Eye (tissue), 1 donor: Measurements from ENCODE around the gene FMO1.
A peak's percentile ranks its signal among the peaks of the same experiment; 100 is the strongest.

Source experiments
- DNase-seq: peaks from one replicate; pipeline ENCODE4 v3.0.0-alpha.2; 2015

The FMO1 gene

DNA sequence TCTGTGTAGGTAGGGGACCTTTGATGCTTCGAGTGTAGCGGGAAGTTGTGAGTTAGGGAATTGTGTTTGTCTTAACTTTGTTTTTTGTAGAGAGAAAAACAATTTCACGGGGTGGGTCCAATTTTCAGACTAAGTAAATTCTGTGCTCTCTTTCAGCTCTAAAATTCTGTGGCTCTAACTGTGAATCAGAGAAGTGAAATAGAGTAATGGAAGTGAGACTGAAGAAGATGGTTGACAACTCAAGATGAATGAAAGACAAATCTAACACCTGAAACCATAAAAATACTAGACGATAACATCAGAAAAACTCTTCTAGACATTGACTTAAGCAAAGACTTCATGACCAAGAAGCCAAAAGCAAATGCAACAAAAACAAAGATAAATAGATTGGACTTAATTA, 4.4 kb upstream of the FMO1 start:
- DNase-seq = no peak

DNA sequence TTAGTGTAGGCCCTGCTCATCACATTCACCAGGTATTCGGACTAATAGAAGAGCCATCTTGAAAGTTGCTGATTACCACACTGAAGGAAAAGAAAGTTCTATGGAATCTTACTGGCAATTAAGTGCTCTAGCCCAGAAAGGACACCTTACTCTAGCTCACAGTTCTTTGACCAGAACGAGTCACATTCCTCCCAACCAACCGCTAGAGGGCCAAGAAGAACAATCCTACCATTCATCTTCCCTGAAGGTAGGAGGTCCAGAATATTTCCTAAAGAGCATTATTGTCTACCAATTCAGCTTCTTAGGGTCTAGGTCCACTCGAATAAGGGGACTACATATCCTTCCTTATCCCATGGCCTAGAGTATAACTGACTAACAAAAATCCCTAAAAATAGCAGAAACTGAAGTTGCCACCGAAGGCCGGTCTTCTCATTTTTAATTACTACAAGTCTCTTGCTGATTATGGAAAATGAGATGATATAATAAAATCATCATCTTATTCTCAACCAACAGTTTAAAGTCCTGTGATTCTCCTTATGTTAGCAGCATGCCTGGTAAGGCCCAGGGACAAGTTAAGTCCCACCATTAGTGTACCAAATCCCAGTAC, 2.7 kb upstream of the FMO1 start:
- DNase-seq = peak; percentile 46

DNA sequence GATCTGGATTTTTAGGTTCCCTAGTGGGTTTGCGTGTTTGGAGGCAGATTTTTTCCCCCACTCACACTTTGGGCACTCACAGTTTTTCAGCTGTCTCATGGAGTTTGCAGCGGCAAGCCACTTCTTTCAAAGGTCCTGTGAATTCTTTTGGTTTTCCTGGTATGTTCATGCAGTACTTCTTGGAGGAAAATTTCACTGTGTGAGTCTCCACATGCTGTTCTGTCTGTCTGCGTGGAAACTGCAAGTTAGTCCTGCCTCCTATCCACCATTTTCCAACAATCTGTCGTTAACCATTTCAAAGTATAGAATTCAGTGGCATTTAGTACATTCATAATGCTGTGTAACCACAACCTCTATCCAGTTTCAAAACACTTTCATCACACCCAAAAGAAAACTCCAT, 793 bp upstream of the FMO1 start:
- DNase-seq = no peak

DNA sequence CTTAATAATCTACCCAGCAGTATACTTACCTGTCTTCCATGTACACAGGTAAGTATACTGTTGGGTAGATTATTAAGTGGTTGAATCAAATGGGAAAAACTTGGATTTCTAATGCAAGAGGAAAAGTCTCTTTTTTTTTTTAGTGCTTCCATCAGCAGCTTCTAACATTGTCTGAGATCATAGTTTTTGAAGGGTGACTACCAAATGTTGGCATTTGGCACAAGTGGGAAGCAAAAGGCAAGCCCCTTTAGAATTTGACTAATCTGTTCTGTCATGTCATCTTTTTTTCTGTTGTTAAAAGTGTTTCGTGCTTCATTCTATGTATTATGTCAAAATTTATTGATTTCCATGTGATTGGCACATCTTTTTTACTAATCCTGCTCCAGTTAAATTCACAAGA, 547 bp downstream of the FMO1 start:
- DNase-seq = no peak

DNA sequence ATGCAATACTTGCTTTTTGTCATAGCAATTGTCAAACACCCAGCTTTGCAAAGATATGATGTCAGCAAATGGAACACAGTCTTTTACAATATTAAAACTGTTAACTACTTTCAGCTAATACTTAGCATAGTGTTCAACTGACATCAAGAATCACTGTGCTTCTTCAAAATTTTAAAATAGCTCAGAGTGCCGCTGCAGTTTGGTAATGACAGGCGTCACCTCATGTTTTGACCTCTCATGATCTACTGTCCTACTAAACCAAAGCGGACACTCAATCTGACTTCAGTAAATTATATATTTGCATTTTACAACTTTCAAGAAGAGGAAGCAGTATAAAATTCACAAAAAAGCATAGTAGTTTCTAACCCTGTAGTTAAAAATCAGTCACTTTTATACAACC, 2.0 kb downstream of the FMO1 start:
- DNase-seq = no peak

DNA sequence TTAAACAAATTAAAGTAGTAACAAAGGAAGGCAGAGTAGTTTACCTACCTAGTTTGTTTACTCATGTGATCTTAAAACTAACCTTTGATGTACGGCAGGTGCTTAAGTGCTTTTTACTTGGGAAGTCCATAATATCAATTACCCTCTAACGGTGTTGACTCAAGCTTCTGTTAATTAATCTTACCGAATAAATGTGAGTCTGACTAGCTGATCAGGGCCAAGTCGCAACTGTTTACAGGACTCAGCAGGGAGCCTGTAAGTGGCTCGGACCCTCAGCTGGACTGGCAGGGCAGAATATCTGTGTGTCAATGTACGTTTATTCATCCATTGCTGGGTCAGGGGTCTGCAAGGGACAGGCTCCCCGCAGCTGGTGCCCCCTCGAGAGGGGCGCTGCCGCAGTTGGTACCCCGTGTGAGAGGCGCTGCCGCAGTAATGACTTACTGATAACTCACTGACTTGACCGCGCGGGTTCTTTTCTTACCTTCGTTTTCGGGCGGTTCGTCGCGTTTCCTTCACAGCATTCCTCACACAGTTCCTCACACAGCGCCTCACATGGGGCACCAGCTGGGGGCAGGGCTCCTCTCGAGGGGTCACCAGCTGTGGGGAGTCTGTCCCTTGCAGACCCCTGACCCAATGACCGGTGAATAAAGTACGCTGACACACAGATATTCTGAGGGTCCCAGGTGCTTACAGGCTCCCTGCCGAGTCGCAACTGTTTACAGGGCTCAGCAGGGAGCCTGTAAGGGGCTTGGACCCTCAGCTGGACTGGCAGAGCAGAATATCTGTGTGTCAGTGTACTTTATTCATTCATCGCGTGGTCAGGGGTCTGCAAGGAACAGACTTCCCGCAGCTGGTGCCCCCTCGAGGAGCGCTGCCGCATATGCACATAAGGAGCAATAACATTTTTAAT, 3.0 kb downstream of the FMO1 start:
- peak; percentile 85 for DNase-seq

DNA sequence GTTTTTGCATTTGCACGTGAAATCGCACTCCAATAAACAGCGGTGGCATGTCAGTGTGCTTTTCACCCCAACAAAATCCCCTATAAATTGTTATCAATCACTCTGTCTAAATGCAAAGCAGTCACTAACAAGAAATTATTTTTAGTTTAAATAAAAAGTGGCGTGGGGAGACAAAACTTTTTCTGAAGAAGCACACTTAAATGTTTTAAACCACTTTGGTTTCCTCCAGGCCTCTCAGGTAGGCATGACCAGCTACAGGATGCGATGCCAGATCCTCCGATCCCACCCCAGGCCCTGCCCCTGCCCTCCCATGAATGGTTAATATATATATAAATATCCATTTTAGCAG, 3.6 kb downstream of the FMO1 start:
- no peak for DNase-seq

DNA sequence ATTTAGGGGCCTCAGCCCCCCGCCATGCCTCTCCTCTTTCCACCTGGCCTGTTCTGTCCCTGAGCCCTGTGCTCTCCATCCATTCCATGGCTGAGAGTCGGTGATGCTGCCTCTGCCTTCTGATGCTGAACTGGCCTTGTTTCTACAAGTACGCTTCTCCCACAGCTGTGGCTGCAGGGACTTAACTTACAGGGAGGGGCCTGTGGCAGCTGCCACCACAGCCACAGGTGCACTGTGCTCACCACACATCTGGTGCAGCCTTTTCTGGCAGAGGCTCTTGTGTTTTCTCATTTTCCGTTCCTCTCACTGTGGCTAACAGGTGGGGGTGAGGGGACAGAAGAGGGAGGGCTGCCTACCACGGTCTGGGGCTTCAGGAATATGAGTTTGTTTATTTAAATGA, 4.2 kb downstream of the FMO1 start:
- no peak for DNase-seq

DNA sequence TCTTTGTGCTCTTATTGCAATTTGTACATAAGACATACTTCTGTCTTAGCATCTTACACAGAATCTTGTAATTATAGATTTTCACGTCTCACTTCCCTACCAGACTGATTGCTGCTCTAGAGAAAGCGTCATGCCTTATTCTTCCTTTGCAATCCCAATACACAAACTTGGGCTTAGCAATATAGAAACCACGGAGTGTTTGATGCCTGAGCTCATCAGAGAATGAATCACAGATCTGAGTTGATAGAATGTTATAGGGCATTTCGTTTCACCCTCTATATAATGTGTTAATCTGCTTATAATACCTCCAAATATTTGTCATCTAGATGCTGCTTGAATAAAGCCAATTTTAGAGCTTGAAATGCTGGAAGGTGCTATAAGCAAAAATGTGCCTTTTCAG, 6.6 kb downstream of the FMO1 start:
- no peak for DNase-seq

DNA sequence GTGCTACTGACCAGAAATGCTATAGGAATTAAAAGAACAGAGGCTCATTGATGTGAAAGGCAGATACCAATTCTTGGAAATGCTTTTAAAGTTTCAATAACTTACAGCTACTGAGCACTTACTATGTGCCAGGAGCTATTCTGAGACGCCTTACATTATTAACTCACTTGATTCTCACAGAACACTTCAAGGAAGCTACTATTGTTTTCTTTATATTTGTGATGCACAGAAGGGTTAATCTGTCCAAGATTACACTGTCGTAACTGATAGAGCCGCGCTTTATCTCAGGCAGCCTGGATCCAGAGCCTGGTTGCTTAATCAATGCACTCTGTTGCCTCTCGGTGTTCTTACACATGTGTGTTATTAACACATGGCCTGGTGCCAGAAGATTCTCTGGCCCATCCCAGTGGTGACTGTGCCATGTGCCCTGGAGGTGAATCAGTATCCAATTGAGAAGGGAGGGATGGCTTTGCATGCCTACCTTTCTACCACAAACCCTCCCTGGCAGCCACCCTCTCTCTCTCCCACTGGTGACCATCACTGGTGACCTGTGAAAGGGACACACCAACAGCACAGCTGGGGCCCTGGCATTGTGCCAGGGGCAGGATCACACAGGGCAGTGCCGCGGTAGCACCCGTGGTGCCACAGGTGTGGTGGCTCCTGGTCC, 8.8 kb downstream of the FMO1 start:
- DNase-seq = peak; percentile 64

DNA sequence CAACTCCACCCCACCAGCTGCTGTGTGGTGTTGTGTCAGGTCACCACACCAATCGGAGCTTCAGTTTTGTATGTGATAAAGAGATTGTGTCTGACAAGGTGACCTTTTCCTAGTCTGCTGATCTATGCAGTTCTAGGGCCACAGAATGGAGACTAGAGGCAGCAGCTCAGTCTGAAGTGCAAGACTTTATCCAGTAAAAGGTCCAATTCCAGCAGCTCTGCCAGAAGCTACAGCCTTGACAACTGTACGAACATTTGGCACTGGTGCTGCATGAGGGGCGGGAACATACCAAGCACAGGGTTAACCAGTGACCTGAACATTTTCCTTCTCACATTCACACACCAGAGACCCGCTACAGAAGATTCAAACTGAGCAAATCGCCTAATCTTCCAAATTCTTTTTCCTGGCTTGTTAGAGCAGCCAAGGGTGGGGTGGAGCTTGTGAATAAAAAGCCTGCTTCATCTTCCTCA, 9.3 kb downstream of the FMO1 start:
- DNase-seq = peak; percentile 47

DNA sequence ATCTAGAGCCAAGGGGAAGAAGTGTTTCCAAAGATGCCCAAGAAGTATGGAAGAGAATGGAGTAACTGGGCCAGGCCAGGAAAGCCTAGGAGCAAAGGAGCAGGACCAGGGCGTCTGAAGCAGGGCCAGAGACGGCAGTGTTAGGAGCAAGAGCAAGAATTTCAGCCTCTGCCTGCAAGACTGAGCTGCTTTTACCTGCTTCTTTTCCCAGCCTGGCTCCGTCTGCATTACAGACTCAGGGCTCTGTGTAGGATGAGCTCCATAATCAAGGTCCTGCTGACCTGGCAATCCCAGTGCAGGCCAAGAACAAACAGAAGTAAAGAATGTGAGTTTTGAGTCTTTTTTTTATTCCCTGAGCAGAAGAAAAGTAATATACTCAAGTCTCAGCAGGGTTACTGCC, 10.1 kb downstream of the FMO1 start:
- no peak for DNase-seq

DNA sequence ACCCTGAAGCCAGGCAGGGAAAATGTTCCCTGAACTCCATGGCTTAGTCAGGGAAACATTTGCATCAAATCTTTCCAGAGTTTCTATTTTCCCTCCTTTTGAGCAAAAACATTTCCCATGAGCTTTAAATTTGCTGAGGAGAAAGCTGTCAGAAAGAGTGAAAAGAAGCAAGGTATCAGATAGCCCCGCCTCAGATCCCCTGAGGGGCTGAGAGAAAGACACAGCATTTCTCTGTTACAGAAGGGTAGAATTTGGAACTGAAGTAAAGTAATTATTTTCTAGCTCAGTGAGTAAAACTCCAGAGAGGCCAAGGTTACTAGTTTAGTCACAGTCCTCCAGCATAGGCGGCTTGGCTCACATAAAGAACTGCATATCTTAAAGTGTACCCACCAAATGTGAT, 10.6 kb downstream of the FMO1 start:
- DNase-seq = peak; percentile 45

DNA sequence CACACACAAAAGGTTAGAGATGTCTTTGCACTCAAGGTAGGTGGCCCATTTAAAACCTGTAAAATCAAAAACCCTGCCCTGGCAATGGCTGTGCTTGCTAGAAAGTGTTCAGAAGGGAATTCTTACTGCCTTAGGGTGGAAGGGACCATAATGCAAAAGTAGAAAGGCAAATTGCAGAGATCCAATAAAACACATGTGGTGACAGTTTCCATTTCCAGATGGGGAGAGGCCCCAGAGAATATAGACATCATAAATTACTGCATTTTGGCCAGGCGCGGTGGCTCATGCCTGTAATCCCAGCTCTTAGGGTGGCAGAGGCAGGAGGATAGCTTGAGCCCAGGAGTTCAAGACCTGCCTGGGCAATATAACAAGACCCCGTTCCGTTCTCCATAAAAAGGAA, 13.0 kb downstream of the FMO1 start:
- DNase-seq = no peak

DNA sequence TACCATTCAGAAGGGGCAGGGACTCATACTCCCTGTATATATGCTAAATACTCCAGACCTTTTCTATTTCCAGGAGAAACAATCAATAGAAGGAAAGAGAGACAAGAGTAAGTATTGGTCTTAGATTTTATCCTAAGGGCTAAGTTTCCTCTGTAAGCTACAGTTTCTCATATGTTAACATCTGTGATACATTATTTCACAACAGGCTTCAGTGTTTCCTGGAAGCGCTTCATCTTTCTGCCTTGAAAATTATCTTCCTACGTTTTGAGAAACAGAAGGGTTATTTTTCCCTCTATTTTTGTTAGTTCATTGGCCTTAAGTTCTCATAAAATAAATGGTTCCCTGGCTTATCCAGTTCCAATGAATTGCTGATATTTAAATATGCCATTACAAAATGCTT, 15.6 kb downstream of the FMO1 start:
- peak; percentile 50 for DNase-seq

DNA sequence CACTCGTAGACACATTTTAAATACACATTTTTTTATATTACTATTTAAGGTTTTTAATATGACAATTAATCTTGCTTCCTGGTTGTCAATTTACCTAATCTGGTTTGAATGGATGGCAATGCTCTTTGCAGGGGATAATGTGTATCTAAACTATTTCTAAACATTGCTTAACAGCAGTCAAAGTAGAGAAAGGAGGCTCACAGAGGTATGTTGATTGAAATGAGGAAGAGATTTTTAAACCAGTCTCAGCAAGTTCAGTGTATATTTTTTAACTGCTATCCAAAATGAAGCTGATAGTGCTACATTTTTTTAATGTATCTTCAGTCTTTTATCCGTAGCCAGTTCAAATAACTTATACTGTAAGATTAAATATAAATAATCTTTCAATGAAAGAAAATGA, 17.4 kb downstream of the FMO1 start:
- no peak for DNase-seq

DNA sequence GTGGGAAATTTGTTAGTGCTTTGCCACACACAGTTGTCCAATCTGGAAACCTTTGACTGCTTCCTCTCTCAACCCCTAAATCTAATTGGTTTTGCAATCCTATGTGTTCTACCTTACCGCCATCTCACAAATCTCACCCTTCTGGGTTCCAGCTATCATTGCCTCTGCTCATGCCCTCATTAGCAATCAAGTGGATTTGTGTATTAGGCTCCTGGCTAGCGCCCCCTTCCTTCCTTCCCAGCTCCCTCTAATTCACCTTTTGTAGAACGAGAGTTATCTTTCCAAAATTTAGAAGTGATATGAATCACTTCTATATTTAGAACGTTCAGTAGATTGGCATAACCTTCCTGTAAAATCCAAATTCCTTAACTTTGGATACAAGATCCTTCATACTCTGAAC, 18.6 kb downstream of the FMO1 start:
- DNase-seq = no peak

DNA sequence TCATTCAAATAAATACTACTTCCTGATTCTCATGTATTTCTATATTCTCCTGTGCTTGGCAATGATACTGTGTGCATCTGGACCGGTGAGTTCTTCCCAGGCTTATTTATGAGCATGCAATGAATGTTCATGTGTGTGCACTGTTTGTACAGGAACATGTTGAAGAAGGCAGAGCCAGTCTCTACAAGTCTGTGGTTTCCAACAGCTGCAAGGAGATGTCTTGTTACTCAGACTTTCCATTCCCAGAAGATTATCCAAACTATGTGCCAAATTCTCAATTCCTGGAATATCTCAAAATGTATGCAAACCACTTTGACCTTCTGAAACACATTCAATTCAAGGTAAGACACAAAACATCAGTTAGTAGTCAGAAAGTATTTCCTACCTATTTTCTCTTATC, 19.1 kb downstream of the FMO1 start:
- peak; percentile 26 for DNase-seq

DNA sequence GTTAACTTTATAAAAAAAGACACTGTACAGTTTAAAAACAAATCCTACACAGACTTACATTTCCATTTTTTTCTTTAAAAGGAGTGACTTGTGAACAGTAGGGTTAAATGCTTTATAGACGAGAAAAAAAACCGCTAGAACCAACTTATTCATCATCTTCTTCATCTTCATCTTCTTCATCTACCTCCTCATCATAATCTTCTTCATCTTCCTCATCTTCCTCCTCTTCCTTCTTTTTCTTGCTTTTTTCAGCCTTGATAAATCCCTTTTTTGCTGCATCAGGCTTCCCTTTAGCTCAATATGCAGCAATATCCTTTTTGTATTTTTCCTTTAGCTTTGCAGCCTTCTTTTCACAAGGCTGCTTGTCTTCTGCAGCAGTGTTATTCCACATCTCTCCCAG, 22.5 kb downstream of the FMO1 start:
- no peak for DNase-seq

DNA sequence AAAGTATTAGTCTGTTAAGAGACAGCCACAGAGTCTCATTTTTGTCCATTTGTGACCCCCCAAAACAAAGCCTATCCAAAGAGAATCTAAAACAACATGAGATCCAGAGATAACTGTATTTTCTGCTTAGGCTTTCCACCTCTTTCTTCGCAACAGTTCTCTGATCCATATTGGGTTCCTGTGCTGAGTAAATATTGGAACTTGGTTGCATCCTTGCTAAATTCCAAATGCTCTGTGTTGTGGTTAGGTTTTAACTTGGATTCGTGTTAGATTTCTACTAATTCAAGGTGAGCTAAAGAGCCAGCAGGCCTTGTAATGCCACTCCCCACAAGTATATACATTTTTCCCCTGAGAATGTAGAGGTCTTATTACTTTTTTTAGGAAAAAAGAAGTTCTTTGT, 29.2 kb downstream of the FMO1 start:
- no peak for DNase-seq

DNA sequence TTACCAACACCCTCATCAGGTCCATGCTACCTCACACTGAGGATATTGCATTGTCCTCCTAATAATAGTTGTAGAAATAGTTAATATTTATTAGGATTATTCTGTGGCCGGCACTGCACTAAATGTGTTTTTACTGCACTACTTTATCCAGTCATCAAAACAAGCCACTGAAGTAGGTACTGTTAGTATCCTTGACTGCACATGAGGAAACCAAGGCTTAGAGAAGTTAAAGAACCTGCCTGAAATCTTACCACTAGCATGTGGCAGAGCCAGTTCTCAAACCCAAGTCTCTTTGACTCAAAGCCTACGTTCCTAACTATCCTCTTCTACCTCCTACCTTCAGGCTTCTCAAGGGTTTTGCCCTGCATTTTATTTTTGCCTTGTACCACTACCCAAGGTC, 30.9 kb downstream of the FMO1 start:
- no peak for DNase-seq

DNA sequence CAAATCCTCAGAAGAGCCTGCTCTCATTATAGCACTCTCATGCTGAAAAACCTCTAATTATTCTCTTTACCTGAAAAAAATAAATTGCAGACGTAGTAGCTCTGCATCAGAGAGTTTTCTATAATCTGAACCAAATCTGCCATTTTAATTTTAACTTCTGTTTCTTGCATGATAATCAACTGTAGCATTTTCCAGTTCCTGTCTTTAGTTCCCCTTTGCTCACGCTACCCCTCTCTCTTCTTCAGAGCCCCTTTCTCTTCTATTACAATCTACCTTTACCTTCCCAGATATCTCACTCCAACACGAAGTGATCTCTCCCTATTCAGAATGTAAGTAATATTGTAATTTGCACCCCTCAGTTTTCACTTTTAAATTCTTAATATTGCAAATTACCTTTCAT, 31.4 kb downstream of the FMO1 start:
- DNase-seq = no peak

DNA sequence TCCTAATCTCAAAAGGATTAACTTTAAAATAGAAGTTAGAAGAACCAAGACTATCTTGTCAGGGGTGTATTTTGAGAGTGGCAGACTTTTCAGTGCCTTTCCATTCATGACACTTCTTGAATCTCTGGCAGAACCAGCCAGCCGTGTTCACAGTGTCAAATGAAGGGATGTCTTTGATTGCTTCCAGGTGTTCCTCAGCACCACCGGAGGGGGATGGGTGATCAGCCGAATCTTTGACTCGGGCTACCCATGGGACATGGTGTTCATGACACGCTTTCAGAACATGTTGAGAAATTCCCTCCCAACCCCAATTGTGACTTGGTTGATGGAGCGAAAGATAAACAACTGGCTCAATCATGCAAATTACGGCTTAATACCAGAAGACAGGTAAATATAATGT, 32.3 kb downstream of the FMO1 start:
- DNase-seq = peak; percentile 8

DNA sequence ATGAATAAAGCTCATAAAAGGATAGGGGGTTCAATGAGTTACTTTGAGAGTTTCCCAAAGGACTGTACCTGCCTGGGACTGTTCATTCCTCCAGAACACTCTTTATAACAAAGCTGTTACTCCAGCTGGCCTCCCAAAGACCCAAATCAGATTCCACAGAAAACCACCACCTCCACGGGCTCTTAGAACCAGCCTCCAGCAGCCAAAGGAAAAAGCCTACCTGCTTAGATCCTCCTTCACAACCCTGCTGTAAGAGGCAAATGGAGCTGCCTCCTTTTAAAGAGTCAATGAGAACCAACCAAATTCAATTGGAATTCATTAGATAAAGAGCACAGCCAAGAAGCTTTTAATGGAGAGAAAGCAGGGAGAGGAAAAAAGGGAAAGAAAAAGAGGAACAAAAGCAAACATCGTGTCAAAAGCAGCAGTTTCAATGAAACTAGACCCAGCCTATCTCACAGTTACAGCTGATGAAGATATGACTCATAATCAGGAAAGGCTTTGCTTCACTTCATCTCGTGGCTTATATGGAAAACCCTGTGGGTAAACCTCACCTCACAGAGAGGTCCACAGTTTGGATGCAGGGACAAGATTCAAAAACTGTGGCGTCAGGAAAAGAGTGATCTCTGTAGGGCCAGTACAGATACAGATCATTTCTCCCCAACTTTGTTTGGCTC, 37.9 kb downstream of the FMO1 start:
- no peak for DNase-seq
